GM21619 (cell line): ENCODE measurements around the gene IFNA16.
"Not testable (repeated sequence)": the region's sequence is repeated elsewhere in the genome, so short reads cannot be mapped to it uniquely, and the experiment has no call there.

Experiments
- ATAC-seq: cut with Tn5 transposase; IDR thresholded peaks from one replicate; pipeline ENCODE4 v1.9.1; 2021; ENCODE audit not compliant: unreplicated experiment

The IFNA16 gene

GRCh38 chr9:21202105-21202504, 15.0 kb downstream of the IFNA16 start, which contains the start of gene IFNA7:
IFNA7 (minus strand) TSS chr9:21202205; CDS start chr9:21202165, 40 bp downstream.
- ATAC-seq = not testable (repeated sequence)

- ATAC-seq = peak; percentile 94
These were observed 22.0 kb downstream of the IFNA16 start for GRCh38 chr9:21194867-21195776.

- ATAC-seq = not testable (repeated sequence)
These were observed 29.6 kb downstream of the IFNA16 start, which contains the start of gene IFNA4 for GRCh38 chr9:21187487-21187886. IFNA4 (minus strand) TSS chr9:21187587; CDS start chr9:21187531, 56 bp downstream.

GRCh38 chr9:21182810-21183736, 34.0 kb downstream of the IFNA16 start:
- peak; percentile 93 for ATAC-seq

GRCh38 chr9:21174671-21175070, 42.4 kb downstream of the IFNA16 start:
- no peak for ATAC-seq

GRCh38 chr9:21172156-21172555, 45.0 kb downstream of the IFNA16 start:
- ATAC-seq = no peak

GRCh38 chr9:21171351-21171750, 45.8 kb downstream of the IFNA16 start:
- ATAC-seq = no peak

- ATAC-seq = not testable (repeated sequence)
These were observed 50.6 kb downstream of the IFNA16 start, which contains the start of gene IFNA21 for GRCh38 chr9:21166560-21166959. IFNA21 (minus strand) TSS chr9:21166660; CDS start chr9:21166612, 48 bp downstream.
